ENCODE data around the gene KAT8.
"Not testable (repeated sequence)": the region's sequence is repeated elsewhere in the genome, so short reads cannot be mapped to it uniquely, and the experiment has no call there.

The KAT8 gene

GRCh38 chr16:31131416-31131815 is 14.0 kb downstream of the KAT8 start:
- H3K36me3 Mint-ChIP-seq = peaks cover 6% of the 10 kb centered on the region
- H3K9me3 Mint-ChIP-seq = no peaks in the 10 kb centered on the region
- no peaks in the 10 kb centered on the region for H3K27me3 Mint-ChIP-seq
- H3K4me1 Mint-ChIP-seq = peaks cover 5% of the 10 kb centered on the region
- H3K27ac Mint-ChIP-seq = no peak overlapping the region
- H3K4me3 Mint-ChIP-seq = no peak overlapping the region

GRCh38 chr16:31131841-31132271 is 14.4 kb downstream of the KAT8 start:
- no peaks in the 10 kb centered on the region for H3K9me3 Mint-ChIP-seq
- H3K36me3 Mint-ChIP-seq = peaks cover 6% of the 10 kb centered on the region
- H3K27me3 Mint-ChIP-seq = no peaks in the 10 kb centered on the region
- no peak overlapping the region for H3K4me3 Mint-ChIP-seq
- no peak overlapping the region for H3K27ac Mint-ChIP-seq
- H3K4me1 Mint-ChIP-seq = peaks cover 5% of the 10 kb centered on the region

- no peaks in the 10 kb centered on the region for H3K9me3 Mint-ChIP-seq
- peaks cover 5% of the 10 kb centered on the region for H3K4me1 Mint-ChIP-seq
- peaks cover 6% of the 10 kb centered on the region for H3K36me3 Mint-ChIP-seq
- H3K27ac Mint-ChIP-seq = no peak overlapping the region
- no peaks in the 10 kb centered on the region for H3K27me3 Mint-ChIP-seq
- no peak overlapping the region for H3K4me3 Mint-ChIP-seq
These were observed 15.0 kb downstream of the KAT8 start for GRCh38 chr16:31132303-31132979.

- no peaks in the 10 kb centered on the region for H3K27me3 Mint-ChIP-seq
- H3K4me3 Mint-ChIP-seq = no peak overlapping the region
- no peak overlapping the region for H3K27ac Mint-ChIP-seq
- H3K36me3 Mint-ChIP-seq = peaks cover 2% of the 10 kb centered on the region
- no peaks in the 10 kb centered on the region for H3K4me1 Mint-ChIP-seq
- H3K9me3 Mint-ChIP-seq = no peaks in the 10 kb centered on the region
These were observed 15.6 kb downstream of the KAT8 start for GRCh38 chr16:31133046-31133501.

- no peaks in the 10 kb centered on the region for H3K4me1 Mint-ChIP-seq
- H3K9me3 Mint-ChIP-seq = no peaks in the 10 kb centered on the region
- no peaks in the 10 kb centered on the region for H3K27me3 Mint-ChIP-seq
- H3K4me3 Mint-ChIP-seq = no peak overlapping the region
- no peak overlapping the region for H3K27ac Mint-ChIP-seq
- H3K36me3 Mint-ChIP-seq = peaks cover 2% of the 10 kb centered on the region
These were observed 16.7 kb downstream of the KAT8 start for GRCh38 chr16:31134091-31134571.

- H3K4me3 Mint-ChIP-seq = no peak overlapping the region
- H3K9me3 Mint-ChIP-seq = no peaks in the 10 kb centered on the region
- H3K27ac Mint-ChIP-seq = no peak overlapping the region
- H3K27me3 Mint-ChIP-seq = no peaks in the 10 kb centered on the region
- H3K36me3 Mint-ChIP-seq = peaks cover 2% of the 10 kb centered on the region
- H3K4me1 Mint-ChIP-seq = no peaks in the 10 kb centered on the region
These were observed 17.4 kb downstream of the KAT8 start for GRCh38 chr16:31134625-31135534.

GRCh38 chr16:31135535-31136286 is 18.2 kb downstream of the KAT8 start, which contains the start of gene PRSS8:
Gene PRSS8 (minus strand): TSS chr16:31135727. CDS start chr16:31135498, 229 bp downstream.
- H3K27me3 Mint-ChIP-seq = no peaks in the 10 kb centered on the region
- H3K36me3 Mint-ChIP-seq = no peaks in the 10 kb centered on the region
- H3K4me1 Mint-ChIP-seq = no peaks in the 10 kb centered on the region
- H3K4me3 Mint-ChIP-seq = no peak within 1 kb of the TSS
- no peak within 1 kb of the TSS for H3K27ac Mint-ChIP-seq
- no peaks in the 10 kb centered on the region for H3K9me3 Mint-ChIP-seq

- Mint-ChIP-seq H3K27me3 (no peaks in the 10 kb centered on the region), H3K4me3 (no peak overlapping the region), H3K9me3 (no peaks in the 10 kb centered on the region), H3K4me1 (no peaks in the 10 kb centered on the region), H3K27ac (no peak overlapping the region), H3K36me3 (no peaks in the 10 kb centered on the region)
These were observed 18.8 kb downstream of the KAT8 start for GRCh38 chr16:31136287-31136662.

- H3K4me3 Mint-ChIP-seq, H3K4me1 Mint-ChIP-seq, H3K27me3 Mint-ChIP-seq, H3K36me3 Mint-ChIP-seq, H3K9me3 Mint-ChIP-seq, H3K27ac Mint-ChIP-seq: not testable (repeated sequence)
These were observed 19.5 kb downstream of the KAT8 start for GRCh38 chr16:31136822-31137499.

- Mint-ChIP-seq H3K27me3 (no peaks in the 10 kb centered on the region), H3K27ac (no peak overlapping the region), H3K36me3 (no peaks in the 10 kb centered on the region), H3K4me1 (peaks cover 11% of the 10 kb centered on the region), H3K9me3 (no peaks in the 10 kb centered on the region), H3K4me3 (no peak overlapping the region)
These were observed 21.4 kb downstream of the KAT8 start for GRCh38 chr16:31138621-31139578.

GRCh38 chr16:31141071-31141469 is 23.6 kb downstream of the KAT8 start:
- not testable (repeated sequence) for H3K9me3 Mint-ChIP-seq, H3K27me3 Mint-ChIP-seq, H3K27ac Mint-ChIP-seq, H3K36me3 Mint-ChIP-seq, H3K4me3 Mint-ChIP-seq
- peaks cover 14% of the 10 kb centered on the region for H3K4me1 Mint-ChIP-seq

GRCh38 chr16:31141489-31142108 is 24.1 kb downstream of the KAT8 start:
- Mint-ChIP-seq H3K4me3 (peak overlapping the region; percentile 64), H3K27me3 (no peaks in the 10 kb centered on the region), H3K4me1 (peaks cover 14% of the 10 kb centered on the region), H3K9me3 (no peaks in the 10 kb centered on the region), H3K27ac (peak overlapping the region; percentile 74), H3K36me3 (no peaks in the 10 kb centered on the region)

- peaks cover 14% of the 10 kb centered on the region for H3K4me1 Mint-ChIP-seq
- H3K27ac Mint-ChIP-seq = peak overlapping the region; percentile 74
- no peaks in the 10 kb centered on the region for H3K36me3 Mint-ChIP-seq
- no peaks in the 10 kb centered on the region for H3K27me3 Mint-ChIP-seq
- peak overlapping the region; percentile 64 for H3K4me3 Mint-ChIP-seq
- H3K9me3 Mint-ChIP-seq = no peaks in the 10 kb centered on the region
These were observed 24.9 kb downstream of the KAT8 start for GRCh38 chr16:31142109-31143010.
